HCT116 (cell line): ENCODE measurements around the gene IPCEF1. TPM values are rescaled to one million over a fixed set of nuclear protein-coding genes. Genes with fewer than 3 reads are reported as not detected.

Experiments used
- ATAC-seq: fragments of 200-7000 bp; cut with Tn5 transposase; 2 replicates; pipeline ENCODE4 v1.9.1; 2020; ENCODE audit warnings: mild to moderate bottlenecking, moderate library complexity
- BruUV-seq: library from RNA; stranded (reverse); fragments of 400-500 nt; replicated peaks from 2 replicates; lab custom pipeline; 2021; lab: Mats Ljungman, UMichigan
- CTCF ChIA-PET: fragments of 300-600 bp; sonication (Branson Sonifier 250); formaldehyde crosslinking; loops from one replicate; lab custom pipeline; 2021; ENCODE audit warnings: antibody characterized with exemption; lab: Charles Lee
- POLR2A ChIA-PET: fragments of 300-600, 350-600 bp; sonication (Branson Sonifier 250); formaldehyde crosslinking; loops from one replicate; lab custom pipeline; 2021; ENCODE audit warnings: antibody characterized with exemption; lab: Charles Lee
- RAD21 ChIA-PET, 2 experiments: fragments of 300-600 bp; sonication (Branson Sonifier 250); formaldehyde crosslinking; loops; one replicate each; lab custom pipeline; 2023; ENCODE audit warnings: low total read pairs in 2 of 2; ENCODE audit not compliant: uncharacterized antibody in 2 of 2, unreplicated experiment in 2 of 2, low non-redundant PET in 1 of 2; lab: Charles Lee
- DNase-seq: peaks from one replicate; pipeline ENCODE4 v3.0.0-alpha.2; 2010; ENCODE audit warnings: low read depth, low spot score
- H2AFZ ChIP-seq: fragments of 200-600 bp; shearing (Covaris generic), sonication (generic); 2 replicates; pipeline ENCODE4 v1.6.1; 2017; ENCODE audit warnings: low read depth, mixed run types, mixed read lengths, antibody characterized with exemption, low read length; ENCODE audit not compliant: poor library complexity, severe bottlenecking
- H3K27ac ChIP-seq: 2 replicates; pipeline ENCODE4 v1.5.1; 2012; ENCODE audit warnings: low read depth, low read length
- H3K27me3 ChIP-seq: fragments of 200-600 bp; sonication (generic); 2 replicates; pipeline ENCODE4 v1.6.1; 2016; ENCODE audit warnings: mixed run types, low read length, mixed read lengths; ENCODE audit not compliant: insufficient read depth
- H3K36me3 ChIP-seq, 2 experiments: fragments of 200-500 bp in 1 of 2; fragments of 200-600 bp in 1 of 2; sonication (Bioruptor generic) in 1 of 2; sonication (generic) in 1 of 2; 2 replicates each; pipeline versions ENCODE4 v1.5.1 to v1.6.1; 2014 to 2016; ENCODE audit warnings: low read length in 2 of 2, inconsistent platforms in 1 of 2, mixed read lengths in 1 of 2, mixed run types in 1 of 2; ENCODE audit not compliant: insufficient read depth in 2 of 2, control insufficient read depth in 1 of 2
- H3K4me1 ChIP-seq, 2 experiments: fragments of 200-600 bp in 1 of 2; sonication (generic) in 1 of 2; 2 replicates each; pipeline versions ENCODE4 v1.5.1 to v1.6.1; 2012 to 2017; ENCODE audit warnings: low read length in 2 of 2, inconsistent platforms in 1 of 2, mild to moderate bottlenecking in 1 of 2, mixed read lengths in 1 of 2, mixed run types in 1 of 2, moderate library complexity in 1 of 2; ENCODE audit not compliant: insufficient read depth in 2 of 2, control insufficient read depth in 1 of 2
- H3K4me2 ChIP-seq: fragments of 200-600 bp; sonication (generic); 2 replicates; pipeline ENCODE4 v1.6.1; 2017; ENCODE audit warnings: mixed run types, low read length, mixed read lengths
- H3K4me3 ChIP-seq, 2 experiments: fragments of 200-600 bp in 1 of 2; sonication (generic) in 1 of 2; replicated peaks in 1 of 2; 2 replicates each; pipeline ENCODE4 v1.5.1; 2011 to 2016; ENCODE audit warnings: low read length in 2 of 2, control low read depth in 1 of 2, low read depth in 1 of 2, mild to moderate bottlenecking in 1 of 2, mixed read lengths in 1 of 2, mixed run types in 1 of 2
- H3K79me2 ChIP-seq: fragments of 200-600 bp; sonication (generic); 2 replicates; pipeline ENCODE4 v1.6.1; 2017; ENCODE audit warnings: mild to moderate bottlenecking, mixed run types, low read length, moderate library complexity, mixed read lengths; ENCODE audit not compliant: insufficient read depth
- H3K9ac ChIP-seq: fragments of 200-600 bp; sonication (generic); 2 replicates; pipeline ENCODE4 v1.6.1; 2016; ENCODE audit warnings: low read length, mixed read lengths
- H3K9me2 ChIP-seq: fragments of 200-600 bp; sonication (generic), shearing (Covaris generic); 2 replicates; pipeline ENCODE4 v1.6.1; 2017; ENCODE audit warnings: mixed run types, mild to moderate bottlenecking, moderate library complexity; ENCODE audit not compliant: insufficient read depth
- H3K9me3 ChIP-seq, 2 experiments: fragments of 200-500 bp in 1 of 2; fragments of 200-600 bp in 1 of 2; sonication (Bioruptor generic) in 1 of 2; sonication (generic) in 1 of 2; 2 replicates each; pipeline ENCODE4 v1.6.1; 2014 to 2017; ENCODE audit warnings: low read length in 2 of 2, mixed read lengths in 2 of 2, inconsistent platforms in 1 of 2, low read depth in 1 of 2, mild to moderate bottlenecking in 1 of 2, mixed run types in 1 of 2, moderate library complexity in 1 of 2; ENCODE audit not compliant: control insufficient read depth in 1 of 2, insufficient read depth in 1 of 2
- H4K20me1 ChIP-seq: fragments of 200-600 bp; sonication (generic), shearing (Covaris generic); 2 replicates; pipeline ENCODE4 v1.6.1; 2017; ENCODE audit warnings: mixed run types, mild to moderate bottlenecking, moderate library complexity; ENCODE audit not compliant: insufficient read depth
- CEBPB ChIP-seq: IDR thresholded peaks from 2 replicates; pipeline ENCODE4 v1.6.1; 2012; ENCODE audit warnings: low read depth
- EGR1 ChIP-seq: IDR thresholded peaks from 2 replicates; pipeline ENCODE4 v1.6.1; 2012; ENCODE audit warnings: low read depth
- ELF1 ChIP-seq: IDR thresholded peaks from 2 replicates; pipeline ENCODE4 v1.6.1; 2012; ENCODE audit warnings: low read depth, borderline replicate concordance
- EZH2phosphoT487 ChIP-seq: fragments of 200-600 bp; IDR thresholded peaks from 2 replicates; pipeline ENCODE4 v1.6.1; 2018; ENCODE audit warnings: antibody characterized with exemption, borderline replicate concordance
- JUND ChIP-seq: IDR thresholded peaks from 2 replicates; pipeline ENCODE4 v1.6.1; 2012
- POLR2A ChIP-seq: IDR thresholded peaks from 2 replicates; pipeline ENCODE4 v1.7.0; 2011; ENCODE audit warnings: borderline replicate concordance; ENCODE audit not compliant: insufficient read depth, insufficient read length; ENCODE audit errors: extremely low read depth
- RAD21 ChIP-seq: IDR thresholded peaks from 2 replicates; pipeline ENCODE4 v1.6.1; 2012; ENCODE audit warnings: low read depth, mild to moderate bottlenecking
- SRF ChIP-seq: IDR thresholded peaks from 2 replicates; pipeline ENCODE4 v1.6.1; 2012; ENCODE audit warnings: low read depth
- TCF7L2 ChIP-seq: IDR thresholded peaks from 2 replicates; pipeline ENCODE4 v1.7.0; 2011; ENCODE audit warnings: borderline replicate concordance, inconsistent platforms; ENCODE audit not compliant: insufficient read depth, insufficient read length; ENCODE audit errors: extremely low read depth
- ZFX ChIP-seq: fragments of 450-650 bp; IDR thresholded peaks from 2 replicates; pipeline ENCODE4 v1.6.1; 2017
- ZNF274 ChIP-seq: fragments of 200-500 bp; sonication (Bioruptor generic); IDR thresholded peaks from 2 replicates; pipeline ENCODE4 v1.6.1; 2014; ENCODE audit warnings: mild to moderate bottlenecking, low read depth, low read length, inconsistent platforms
- intact Hi-C: fragments of 100-400 bp; cut with micrococcal nuclease; formaldehyde crosslinking; loops from 2 replicates; pipeline ENCODE4 v1.10.0; 2022
- total RNA-seq: library from RNA; stranded (reverse); gene quantifications from one replicate; pipeline ENCODE4 v1.2.1, GENCODE V29; 2021; ENCODE audit not compliant: unreplicated experiment
- TF ChIP-seq, protein P1 (sequence below), 3 experiments: fragments of 200-600 bp in 1 of 3; sonication (generic) in 1 of 3; IDR thresholded peaks in 2 of 3; conservative IDR thresholded peaks in 1 of 3; 2 replicates each; pipeline ENCODE4 v1.5.1; 2012 to 2017; ENCODE audit warnings: low read depth in 2 of 3, low read length in 2 of 3, antibody characterized with exemption in 1 of 3, borderline replicate concordance in 1 of 3, control low read depth in 1 of 3, mild to moderate bottlenecking in 1 of 3, mixed read lengths in 1 of 3, mixed run types in 1 of 3, moderate library complexity in 1 of 3; ENCODE audit not compliant: insufficient read depth in 1 of 3
- TF ChIP-seq, protein P2 (sequence below): IDR thresholded peaks from 2 replicates; pipeline ENCODE4 v1.6.1; 2012; ENCODE audit warnings: low read depth

IPCEF1 gene
- total RNA-seq, 1 experiment from 2014 or later, result 0.32 TPM

DNA sequence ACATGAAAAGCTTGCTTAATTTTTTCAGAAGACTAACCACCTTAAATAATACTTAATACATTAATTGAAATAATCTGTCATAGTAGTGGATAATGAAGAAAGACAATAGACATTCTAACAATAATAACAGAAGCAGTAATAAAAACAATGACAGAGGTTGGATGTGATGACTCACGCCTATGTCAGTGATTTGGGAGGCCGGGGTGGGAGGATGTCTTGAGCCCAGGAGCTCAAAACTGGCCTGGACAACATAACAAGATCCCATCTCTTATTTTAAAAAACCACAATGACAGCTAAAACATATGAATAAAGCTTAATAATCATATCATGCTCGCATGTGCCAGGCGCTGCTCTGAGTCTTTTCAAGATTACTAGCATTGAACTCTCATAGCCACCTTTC, 105.5 kb downstream of the IPCEF1 start:
- Histone ChIP-seq H3K4me1 (no peaks in the 10 kb centered on the region), H4K20me1 (no peaks in the 10 kb centered on the region), H3K9me2 (no peaks in the 10 kb centered on the region), H3K4me2 (no peak overlapping the region), H3K36me3 (no peaks in the 10 kb centered on the region), H3K9me3 (0 out of 4 replicates have a peak, but pooled peaks cover 0 to 4% of the 10 kb centered on the region in 2 experiments), H2AFZ (no peak overlapping the region), H3K27ac (no peak overlapping the region), H3K79me2 (no peaks in the 10 kb centered on the region), H3K9ac (no peak overlapping the region), H3K4me3 (no peak overlapping the region), H3K27me3 (no peaks in the 10 kb centered on the region)
- ChIA-PET CTCF (no interaction called here), RAD21 (no interaction called here), POLR2A (no interaction called here)
- ATAC-seq, result no peak
- no peak for DNase-seq
- TF ChIP-seq TCF7L2 (no peak), ELF1 (no peak), ZNF274 (no peak), ZFX (no peak), CEBPB (no peak), SRF (no peak), JUND (no peak), EGR1 (no peak), RAD21 (no peak), POLR2A (no peak), EZH2phosphoT487 (no peak)
- TF ChIP-seq, protein P1, sequence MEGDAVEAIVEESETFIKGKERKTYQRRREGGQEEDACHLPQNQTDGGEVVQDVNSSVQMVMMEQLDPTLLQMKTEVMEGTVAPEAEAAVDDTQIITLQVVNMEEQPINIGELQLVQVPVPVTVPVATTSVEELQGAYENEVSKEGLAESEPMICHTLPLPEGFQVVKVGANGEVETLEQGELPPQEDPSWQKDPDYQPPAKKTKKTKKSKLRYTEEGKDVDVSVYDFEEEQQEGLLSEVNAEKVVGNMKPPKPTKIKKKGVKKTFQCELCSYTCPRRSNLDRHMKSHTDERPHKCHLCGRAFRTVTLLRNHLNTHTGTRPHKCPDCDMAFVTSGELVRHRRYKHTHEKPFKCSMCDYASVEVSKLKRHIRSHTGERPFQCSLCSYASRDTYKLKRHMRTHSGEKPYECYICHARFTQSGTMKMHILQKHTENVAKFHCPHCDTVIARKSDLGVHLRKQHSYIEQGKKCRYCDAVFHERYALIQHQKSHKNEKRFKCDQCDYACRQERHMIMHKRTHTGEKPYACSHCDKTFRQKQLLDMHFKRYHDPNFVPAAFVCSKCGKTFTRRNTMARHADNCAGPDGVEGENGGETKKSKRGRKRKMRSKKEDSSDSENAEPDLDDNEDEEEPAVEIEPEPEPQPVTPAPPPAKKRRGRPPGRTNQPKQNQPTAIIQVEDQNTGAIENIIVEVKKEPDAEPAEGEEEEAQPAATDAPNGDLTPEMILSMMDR (IDR thresholded peaks at IDR 0.05 in 2 of 3, conservative IDR thresholded peaks at IDR 0.05 in 1 of 3; ENCODE audit: borderline replicate concordance in 1 of 3, insufficient read depth in 1 of 3, low read depth in 2 of 3, low read length in 2 of 3), result no peak
- TF ChIP-seq, protein P2, sequence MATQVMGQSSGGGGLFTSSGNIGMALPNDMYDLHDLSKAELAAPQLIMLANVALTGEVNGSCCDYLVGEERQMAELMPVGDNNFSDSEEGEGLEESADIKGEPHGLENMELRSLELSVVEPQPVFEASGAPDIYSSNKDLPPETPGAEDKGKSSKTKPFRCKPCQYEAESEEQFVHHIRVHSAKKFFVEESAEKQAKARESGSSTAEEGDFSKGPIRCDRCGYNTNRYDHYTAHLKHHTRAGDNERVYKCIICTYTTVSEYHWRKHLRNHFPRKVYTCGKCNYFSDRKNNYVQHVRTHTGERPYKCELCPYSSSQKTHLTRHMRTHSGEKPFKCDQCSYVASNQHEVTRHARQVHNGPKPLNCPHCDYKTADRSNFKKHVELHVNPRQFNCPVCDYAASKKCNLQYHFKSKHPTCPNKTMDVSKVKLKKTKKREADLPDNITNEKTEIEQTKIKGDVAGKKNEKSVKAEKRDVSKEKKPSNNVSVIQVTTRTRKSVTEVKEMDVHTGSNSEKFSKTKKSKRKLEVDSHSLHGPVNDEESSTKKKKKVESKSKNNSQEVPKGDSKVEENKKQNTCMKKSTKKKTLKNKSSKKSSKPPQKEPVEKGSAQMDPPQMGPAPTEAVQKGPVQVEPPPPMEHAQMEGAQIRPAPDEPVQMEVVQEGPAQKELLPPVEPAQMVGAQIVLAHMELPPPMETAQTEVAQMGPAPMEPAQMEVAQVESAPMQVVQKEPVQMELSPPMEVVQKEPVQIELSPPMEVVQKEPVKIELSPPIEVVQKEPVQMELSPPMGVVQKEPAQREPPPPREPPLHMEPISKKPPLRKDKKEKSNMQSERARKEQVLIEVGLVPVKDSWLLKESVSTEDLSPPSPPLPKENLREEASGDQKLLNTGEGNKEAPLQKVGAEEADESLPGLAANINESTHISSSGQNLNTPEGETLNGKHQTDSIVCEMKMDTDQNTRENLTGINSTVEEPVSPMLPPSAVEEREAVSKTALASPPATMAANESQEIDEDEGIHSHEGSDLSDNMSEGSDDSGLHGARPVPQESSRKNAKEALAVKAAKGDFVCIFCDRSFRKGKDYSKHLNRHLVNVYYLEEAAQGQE, result no peak
- no TSS peak for BruUV-seq
- intact Hi-C loops, result no loop called here
